Peyer's patch (tissue), 4 donors: Measurements from ENCODE around the gene ARHGAP5. TPM values are rescaled to one million over a fixed set of nuclear protein-coding genes. Genes with fewer than 3 reads are reported as not detected.

ENCODE experiments used
- DNase-seq, 3 donors: peaks; one replicate each; pipeline ENCODE4 v3.0.0-alpha.2; 2017 to 2019
- H3K27ac ChIP-seq, 4 donors: fragments of 200-600 bp; sonication (generic); one replicate each; pipeline ENCODE4 v1.5.1; 2016 to 2019
- H3K27me3 ChIP-seq, 2 donors: fragments of 200-600 bp; sonication (generic); one replicate each; pipeline ENCODE4 v1.5.1; 2019
- H3K36me3 ChIP-seq, 3 donors: fragments of 200-600 bp; sonication (generic); one replicate each; pipeline ENCODE4 v1.5.1; 2016 to 2019
- H3K4me1 ChIP-seq, 4 donors: fragments of 200-600 bp; sonication (generic); one replicate each; pipeline ENCODE4 v1.5.1; 2016 to 2019
- H3K4me3 ChIP-seq, 4 donors: fragments of 200-600 bp; sonication (generic); 1 replicate in 3 of 4; 2 replicates in 1 of 4; pipeline ENCODE4 v1.5.1; 2016 to 2019; ENCODE audit warnings: mild to moderate bottlenecking in 1 of 4
- H3K9me3 ChIP-seq, 4 donors: fragments of 200-600 bp; sonication (generic); one replicate each; pipeline ENCODE4 v1.5.1; 2016 to 2019; ENCODE audit warnings: mild to moderate bottlenecking in 1 of 4
- CTCF ChIP-seq, 6 experiments: fragments of 450-650 bp in 4 of 6; fragments of 200-600 bp in 2 of 6; sonication (generic) in 1 of 6; IDR thresholded peaks; one replicate each; pipeline ENCODE4 v1.5.1; 2017 to 2019; ENCODE audit warnings: antibody characterized with exemption in 6 of 6, mild to moderate bottlenecking in 3 of 6, moderate library complexity in 1 of 6
- POLR2A ChIP-seq, 2 donors: fragments of 450-650 bp; IDR thresholded peaks; one replicate each; pipeline ENCODE4 v1.5.1; 2017; ENCODE audit warnings: antibody characterized with exemption in 2 of 2, mild to moderate bottlenecking in 2 of 2, moderate library complexity in 2 of 2
- total RNA-seq, 4 donors: library from RNA; depleted of rRNA; stranded (reverse); fragments of >200 nt; gene quantifications; one replicate each; pipeline ENCODE4 v1.1.0, GENCODE V29; 2016

ARHGAP5 gene
- total RNA-seq, 4 donors from 2014 or later, result 113 to 123 (median 115) TPM

- no peaks in the 10 kb centered on the region for H3K27me3 ChIP-seq
- H3K27ac ChIP-seq, result no peak overlapping the region
- TF ChIP-seq CTCF (IDR thresholded peaks at IDR 0.05) (peak in 1 of 6 experiments; percentile 5), POLR2A (IDR thresholded peaks at IDR 0.05) (no peak)
- no peaks in the 10 kb centered on the region for H3K9me3 ChIP-seq
- H3K36me3 ChIP-seq, result no peaks in the 10 kb centered on the region
- H3K4me3 ChIP-seq, result no peak overlapping the region
- DNase-seq, result no peak
- peaks cover 0 to 10% (median 5%) of the 10 kb centered on the region in 4 donors for H3K4me1 ChIP-seq
Measured at GRCh38 chr14:32070282-32070681, 6.8 kb upstream of the ARHGAP5 start.

- Histone ChIP-seq H3K4me3 (no peak overlapping the region), H3K9me3 (no peaks in the 10 kb centered on the region), H3K27me3 (no peaks in the 10 kb centered on the region), H3K36me3 (no peaks in the 10 kb centered on the region), H3K27ac (no peak overlapping the region), H3K4me1 (peaks cover 0 to 10% (median 6%) of the 10 kb centered on the region in 4 donors)
- DNase-seq, result no peak
- TF ChIP-seq CTCF (IDR thresholded peaks at IDR 0.05) (no peak), POLR2A (IDR thresholded peaks at IDR 0.05) (no peak)
Measured at GRCh38 chr14:32072676-32073075, 4.4 kb upstream of the ARHGAP5 start.

GRCh38 chr14:32073537-32074189, 3.4 kb upstream of the ARHGAP5 start:
- Histone ChIP-seq H3K4me3 (no peak overlapping the region), H3K4me1 (peaks cover 0 to 10% (median 6%) of the 10 kb centered on the region in 4 donors), H3K36me3 (no peaks in the 10 kb centered on the region), H3K9me3 (no peaks in the 10 kb centered on the region), H3K27ac (no peak overlapping the region), H3K27me3 (no peaks in the 10 kb centered on the region)
- DNase-seq, result peak in 2 of 3 donors; percentile 54 to 79
- TF ChIP-seq POLR2A (IDR thresholded peaks at IDR 0.05) (no peak), CTCF (IDR thresholded peaks at IDR 0.05) (peak; percentile 58 to 93 (median 86))

GRCh38 chr14:32074887-32075572, 2.1 kb upstream of the ARHGAP5 start:
- TF ChIP-seq CTCF (IDR thresholded peaks at IDR 0.05), result no peak
- TF ChIP-seq POLR2A (IDR thresholded peaks at IDR 0.05), result no peak
- Histone ChIP-seq H3K9me3 (no peaks in the 10 kb centered on the region), H3K27me3 (no peaks in the 10 kb centered on the region), H3K4me1 (peaks cover 0 to 15% (median 6%) of the 10 kb centered on the region in 4 donors), H3K4me3 (peak overlapping the region in 2 of 4 donors; percentile 80 to 96), H3K27ac (peak overlapping the region; percentile 91 to 100 (median 97)), H3K36me3 (no peaks in the 10 kb centered on the region)
- no peak for DNase-seq

GRCh38 chr14:32075672-32076277, 1.3 kb upstream of the ARHGAP5 start:
- no peaks in the 10 kb centered on the region for H3K27me3 ChIP-seq
- no peak for DNase-seq
- peak overlapping the region; percentile 91 to 100 (median 97) for H3K27ac ChIP-seq
- H3K4me1 ChIP-seq, result peaks cover 0 to 17% (median 6%) of the 10 kb centered on the region in 4 donors
- H3K36me3 ChIP-seq, result no peaks in the 10 kb centered on the region
- H3K4me3 ChIP-seq, result peak overlapping the region; percentile 79 to 96 (median 84)
- H3K9me3 ChIP-seq, result no peaks in the 10 kb centered on the region
- TF ChIP-seq CTCF (IDR thresholded peaks at IDR 0.05), result no peak
- no peak for TF ChIP-seq POLR2A (IDR thresholded peaks at IDR 0.05)
